Panc1 (cell line): ENCODE results near the gene AMBP. TPM values are rescaled to one million over a fixed set of nuclear protein-coding genes. Genes with fewer than 3 reads are reported as not detected.

ENCODE experiments used
- ATAC-seq: fragments of 200-7000 bp; cut with Tn5 transposase; 2 replicates; pipeline ENCODE4 v1.9.1; 2020; ENCODE audit warnings: mild to moderate bottlenecking, moderate library complexity
- BruUV-seq: library from RNA; stranded (reverse); fragments of 400-500 nt; replicated peaks from 2 replicates; lab custom pipeline; 2021; lab: Mats Ljungman, UMichigan
- CTCF ChIA-PET: fragments of 300-600 bp; sonication (Branson Sonifier 250); formaldehyde crosslinking; loops from one replicate; lab custom pipeline; 2022; ENCODE audit warnings: antibody characterized with exemption; lab: Charles Lee
- POLR2A ChIA-PET: fragments of 300-600 bp; sonication (Branson Sonifier 250); formaldehyde crosslinking; loops from one replicate; lab custom pipeline; 2022; ENCODE audit warnings: antibody characterized with exemption; lab: Charles Lee
- DNase-seq: peaks from one replicate; pipeline ENCODE4 v3.0.0-alpha.2; 2010; ENCODE audit warnings: low read depth, low spot score
- H3K27ac ChIP-seq: 2 replicates; pipeline ENCODE4 v1.5.1; 2011; ENCODE audit warnings: mild to moderate bottlenecking, low read length, inconsistent platforms
- H3K27me3 ChIP-seq: fragments of 200-500 bp; sonication (Bioruptor generic); 2 replicates; pipeline ENCODE4 v1.6.0; 2014; ENCODE audit warnings: low read length, inconsistent platforms; ENCODE audit not compliant: control insufficient read depth, insufficient read depth
- H3K36me3 ChIP-seq: fragments of 200-500 bp; sonication (Bioruptor generic); 2 replicates; pipeline ENCODE4 v1.5.1; 2014; ENCODE audit warnings: inconsistent platforms, mild to moderate bottlenecking, low read length, moderate library complexity; ENCODE audit not compliant: control insufficient read depth, insufficient read depth
- H3K4me1 ChIP-seq: 2 replicates; pipeline ENCODE4 v1.5.1; 2011; ENCODE audit warnings: inconsistent platforms, mild to moderate bottlenecking, low read length, moderate library complexity; ENCODE audit not compliant: control insufficient read depth, insufficient read depth
- H3K4me3 ChIP-seq, 2 experiments: 2 replicates each; pipeline ENCODE4 v1.5.1; 2011 to 2012; ENCODE audit warnings: low read depth in 2 of 2, low read length in 2 of 2, mild to moderate bottlenecking in 2 of 2, inconsistent platforms in 1 of 2, moderate library complexity in 1 of 2
- H3K9me3 ChIP-seq: fragments of 200-500 bp; sonication (Bioruptor generic); 2 replicates; pipeline ENCODE4 v1.5.1; 2014; ENCODE audit warnings: low read depth, mild to moderate bottlenecking, inconsistent platforms, low read length, moderate library complexity; ENCODE audit not compliant: control insufficient read depth, insufficient read depth
- CTCF ChIP-seq: fragments of 450-650 bp; IDR thresholded peaks from 2 replicates; pipeline ENCODE4 v1.5.1; 2017; ENCODE audit warnings: mild to moderate bottlenecking
- POLR2AphosphoS5 ChIP-seq: IDR thresholded peaks from 2 replicates; pipeline ENCODE4 v1.6.1; 2012; ENCODE audit warnings: mild to moderate bottlenecking, low read depth, low read length, moderate library complexity
- REST ChIP-seq, 2 experiments: IDR thresholded peaks; 2 replicates each; pipeline ENCODE4 v1.6.1; 2011 to 2012; ENCODE audit warnings: low read depth in 2 of 2, control low read depth in 1 of 2, low read length in 1 of 2, mild to moderate bottlenecking in 1 of 2, moderate library complexity in 1 of 2; ENCODE audit not compliant: insufficient read depth in 1 of 2
- SIN3A ChIP-seq: IDR thresholded peaks from 2 replicates; pipeline ENCODE4 v1.6.1; 2012; ENCODE audit warnings: low read depth, mild to moderate bottlenecking, low read length, moderate library complexity, borderline replicate concordance; ENCODE audit not compliant: insufficient read depth
- TCF7L2 ChIP-seq: IDR thresholded peaks from 2 replicates; pipeline ENCODE4 v1.6.1; 2011; ENCODE audit warnings: mild to moderate bottlenecking, low read depth, low read length, inconsistent platforms
- in situ Hi-C: cut with HindIII; loops from 2 replicates; pipeline ENCODE4 v1.10.0; 2016; ENCODE audit warnings: low sequenced_read_pairs, low pct_unique_long_range_greater_than_20kb
- intact Hi-C: fragments of 100-400 bp; cut with micrococcal nuclease; formaldehyde crosslinking; loops from one replicate; pipeline ENCODE4 v1.10.0; 2022; ENCODE audit not compliant: unreplicated experiment
- total RNA-seq: library from RNA; stranded (reverse); gene quantifications from one replicate; pipeline ENCODE4 v1.2.1, GENCODE V29; 2021; ENCODE audit not compliant: unreplicated experiment

The AMBP gene
- total RNA-seq, 1 experiment from 2014 or later = 1.7 TPM

- no peaks in the 10 kb centered on the region; the same call in 1 of the 2 replicates for H3K9me3 ChIP-seq
- in situ Hi-C loops = no loop called here
- POLR2A ChIA-PET = no interaction called here
- CTCF ChIA-PET = no interaction called here
- DNase-seq (no peak), ATAC-seq (no peak)
- no peaks in the 10 kb centered on the region for H3K4me1 ChIP-seq
- no peaks in the 10 kb centered on the region for H3K27me3 ChIP-seq
- no peak for TF ChIP-seq POLR2AphosphoS5
- no peak for TF ChIP-seq REST (IDR thresholded peaks at IDR 0.05; ENCODE audit: insufficient read depth in 1 of 2, low read depth in 2 of 2, low read length in 1 of 2)
- TF ChIP-seq TCF7L2 = no peak
- no peak for TF ChIP-seq SIN3A
- TF ChIP-seq CTCF = no peak
- no peaks in the 10 kb centered on the region for H3K36me3 ChIP-seq
- H3K4me3 ChIP-seq = no peak overlapping the region
- H3K27ac ChIP-seq = no peak overlapping the region
- intact Hi-C loops = no loop called here
- no TSS peak for BruUV-seq
These were observed 54.1 kb downstream of the AMBP start for GRCh38 chr9:114023961-114024360.

DNA sequence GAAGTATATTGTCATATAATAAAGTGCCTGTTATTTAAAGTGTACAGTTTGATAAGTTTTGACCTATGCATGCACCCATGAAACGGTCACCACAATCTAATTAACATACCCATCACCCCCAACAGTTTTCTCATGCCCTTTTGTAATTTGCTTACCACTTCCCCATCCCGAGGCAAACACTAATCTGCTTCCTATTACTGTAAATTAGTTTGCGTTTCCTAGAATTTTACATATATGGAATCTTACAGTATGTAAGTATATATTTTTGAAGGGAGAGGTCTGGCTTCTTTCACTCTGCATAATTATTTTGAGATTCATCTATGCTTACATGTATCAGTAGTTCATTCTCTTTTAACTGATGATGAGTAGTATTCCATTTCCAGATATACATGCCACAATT lies 56.5 kb downstream of the AMBP start:
- H3K4me1 ChIP-seq = no peaks in the 10 kb centered on the region
- ChIA-PET POLR2A (no interaction called here), CTCF (no interaction called here)
- in situ Hi-C loops (no loop called here), intact Hi-C loops (no loop called here)
- no peaks in the 10 kb centered on the region; the same call in 1 of the 2 replicates for H3K9me3 ChIP-seq
- TF ChIP-seq REST (IDR thresholded peaks at IDR 0.05; ENCODE audit: insufficient read depth in 1 of 2, low read depth in 2 of 2, low read length in 1 of 2) = no peak
- no peak for TF ChIP-seq CTCF
- TF ChIP-seq TCF7L2 = no peak
- no peak for TF ChIP-seq SIN3A
- no peak for TF ChIP-seq POLR2AphosphoS5
- BruUV-seq = no TSS peak
- no peak overlapping the region for H3K4me3 ChIP-seq
- H3K27me3 ChIP-seq = no peaks in the 10 kb centered on the region
- ATAC-seq (no peak), DNase-seq (no peak)
- H3K27ac ChIP-seq = no peak overlapping the region
- H3K36me3 ChIP-seq = no peaks in the 10 kb centered on the region
